Progenitor cell of endocrine pancreas (in vitro differentiated cells): Measurements from ENCODE around the gene PPM1H. TPM values are rescaled to one million over a fixed set of nuclear protein-coding genes. Genes with fewer than 3 reads are reported as not detected.
A peak's percentile ranks its signal among the peaks of the same experiment; 100 is the strongest.

Experiments
- DNase-seq: peaks from one replicate; pipeline ENCODE4 v3.0.0; 2021; ENCODE audit warnings: low spot score; ENCODE audit not compliant: unreplicated experiment
- H3K27ac Mint-ChIP-seq: 2 replicates; pipeline ENCODE4 v1.8.0; 2021; ENCODE audit warnings: mild to moderate bottlenecking, moderate library complexity, mixed read lengths
- H3K27me3 Mint-ChIP-seq: 2 replicates; pipeline ENCODE4 v1.8.0; 2021; ENCODE audit warnings: mixed read lengths
- H3K36me3 Mint-ChIP-seq: 2 replicates; pipeline ENCODE4 v1.8.0; 2022; ENCODE audit warnings: mixed read lengths; ENCODE audit not compliant: insufficient read depth
- H3K4me1 Mint-ChIP-seq: 2 replicates; pipeline ENCODE4 v1.8.0; 2021; ENCODE audit warnings: low read depth, mixed read lengths
- H3K4me3 Mint-ChIP-seq: 2 replicates; pipeline ENCODE4 v1.8.0; 2021; ENCODE audit warnings: low read depth, mild to moderate bottlenecking, moderate library complexity, mixed read lengths
- H3K9me3 Mint-ChIP-seq: 2 replicates; pipeline ENCODE4 v1.8.0; 2021; ENCODE audit warnings: low read depth, mixed read lengths
- total RNA-seq: library from RNA; stranded (reverse); gene quantifications from 2 replicates; pipeline ENCODE4 v1.2.1, GENCODE V29; 2021
- TF ChIP-seq, protein P1 (sequence below): fragments of 200-600 bp; sonication (generic); IDR thresholded peaks from one replicate; pipeline ENCODE4 v1.5.0; 2021; ENCODE audit warnings: antibody characterized with exemption, mild to moderate bottlenecking; ENCODE audit not compliant: unreplicated experiment

PPM1H gene
- total RNA-seq, 1 donor from 2014 or later = 25.4 TPM

DNA sequence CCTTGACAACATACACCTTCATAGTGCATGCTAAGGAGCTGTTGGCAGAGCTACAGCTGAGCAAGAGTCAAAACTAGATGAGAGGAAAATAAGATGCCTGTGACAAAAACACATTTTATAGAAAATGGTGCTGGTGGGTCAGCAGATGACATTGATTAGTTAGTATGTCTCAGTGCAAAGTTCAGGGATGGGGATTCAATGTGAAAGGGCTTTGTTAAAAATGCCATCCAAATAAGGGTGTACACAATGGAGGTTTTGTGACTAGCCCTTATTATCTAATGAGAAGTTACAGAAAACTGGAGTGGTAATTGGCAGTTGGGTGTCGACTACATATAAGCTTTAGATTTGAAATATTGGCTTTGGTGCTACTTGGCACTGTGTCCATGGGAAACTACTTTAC lies 299.3 kb downstream of the PPM1H start:
- no peaks in the 10 kb centered on the region for H3K36me3 Mint-ChIP-seq
- H3K9me3 Mint-ChIP-seq = no peaks in the 10 kb centered on the region
- TF ChIP-seq, protein P1, sequence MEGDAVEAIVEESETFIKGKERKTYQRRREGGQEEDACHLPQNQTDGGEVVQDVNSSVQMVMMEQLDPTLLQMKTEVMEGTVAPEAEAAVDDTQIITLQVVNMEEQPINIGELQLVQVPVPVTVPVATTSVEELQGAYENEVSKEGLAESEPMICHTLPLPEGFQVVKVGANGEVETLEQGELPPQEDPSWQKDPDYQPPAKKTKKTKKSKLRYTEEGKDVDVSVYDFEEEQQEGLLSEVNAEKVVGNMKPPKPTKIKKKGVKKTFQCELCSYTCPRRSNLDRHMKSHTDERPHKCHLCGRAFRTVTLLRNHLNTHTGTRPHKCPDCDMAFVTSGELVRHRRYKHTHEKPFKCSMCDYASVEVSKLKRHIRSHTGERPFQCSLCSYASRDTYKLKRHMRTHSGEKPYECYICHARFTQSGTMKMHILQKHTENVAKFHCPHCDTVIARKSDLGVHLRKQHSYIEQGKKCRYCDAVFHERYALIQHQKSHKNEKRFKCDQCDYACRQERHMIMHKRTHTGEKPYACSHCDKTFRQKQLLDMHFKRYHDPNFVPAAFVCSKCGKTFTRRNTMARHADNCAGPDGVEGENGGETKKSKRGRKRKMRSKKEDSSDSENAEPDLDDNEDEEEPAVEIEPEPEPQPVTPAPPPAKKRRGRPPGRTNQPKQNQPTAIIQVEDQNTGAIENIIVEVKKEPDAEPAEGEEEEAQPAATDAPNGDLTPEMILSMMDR = no peak
- no peak for DNase-seq
- peaks cover 14% of the 10 kb centered on the region for H3K4me1 Mint-ChIP-seq
- H3K27me3 Mint-ChIP-seq = peaks cover 17% of the 10 kb centered on the region
- H3K27ac Mint-ChIP-seq = no peak overlapping the region
- H3K4me3 Mint-ChIP-seq = no peak overlapping the region

DNA sequence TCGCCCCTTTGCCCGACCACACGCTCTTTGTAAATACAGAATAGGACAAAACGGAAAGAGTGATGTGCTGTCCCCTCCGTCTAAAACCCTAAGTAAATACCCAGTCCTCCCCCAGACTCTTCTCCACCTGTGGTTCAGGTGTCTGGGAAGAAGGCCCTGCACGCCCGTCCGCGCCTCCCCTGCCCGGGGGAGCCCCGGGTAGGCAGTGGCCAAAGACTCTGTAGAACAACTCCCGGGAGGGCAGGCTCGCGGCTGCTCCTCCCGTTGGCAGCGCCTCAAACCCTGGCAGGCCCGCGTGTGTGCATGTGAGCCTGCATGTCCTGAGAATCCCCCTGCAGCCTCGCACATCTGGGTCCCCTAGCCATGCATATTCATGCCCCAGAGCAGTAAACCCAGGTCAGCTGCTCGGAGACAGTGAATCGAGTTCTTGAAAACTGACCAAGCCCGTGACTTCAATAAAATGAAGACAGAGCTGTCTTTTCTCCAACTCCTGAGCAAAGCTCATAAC lies 302.5 kb downstream of the PPM1H start:
- Mint-ChIP-seq H3K9me3 (no peaks in the 10 kb centered on the region), H3K4me1 (peaks cover 14% of the 10 kb centered on the region), H3K27me3 (peaks cover 41% of the 10 kb centered on the region), H3K4me3 (peak overlapping the region; percentile 80), H3K27ac (no peak overlapping the region), H3K36me3 (no peaks in the 10 kb centered on the region)
- TF ChIP-seq, protein P1 = no peak
- DNase-seq = peak; percentile 14

- Mint-ChIP-seq H3K27me3 (peaks cover 41% of the 10 kb centered on the region), H3K36me3 (no peaks in the 10 kb centered on the region), H3K4me1 (peaks cover 14% of the 10 kb centered on the region), H3K27ac (peak overlapping the region; percentile 68), H3K9me3 (no peaks in the 10 kb centered on the region), H3K4me3 (peak overlapping the region; percentile 80)
- TF ChIP-seq, protein P1 = peak; percentile 45
- peak; percentile 37 for DNase-seq
Measured at GRCh38 chr12:62631471-62632410, 303.2 kb downstream of the PPM1H start.

DNA sequence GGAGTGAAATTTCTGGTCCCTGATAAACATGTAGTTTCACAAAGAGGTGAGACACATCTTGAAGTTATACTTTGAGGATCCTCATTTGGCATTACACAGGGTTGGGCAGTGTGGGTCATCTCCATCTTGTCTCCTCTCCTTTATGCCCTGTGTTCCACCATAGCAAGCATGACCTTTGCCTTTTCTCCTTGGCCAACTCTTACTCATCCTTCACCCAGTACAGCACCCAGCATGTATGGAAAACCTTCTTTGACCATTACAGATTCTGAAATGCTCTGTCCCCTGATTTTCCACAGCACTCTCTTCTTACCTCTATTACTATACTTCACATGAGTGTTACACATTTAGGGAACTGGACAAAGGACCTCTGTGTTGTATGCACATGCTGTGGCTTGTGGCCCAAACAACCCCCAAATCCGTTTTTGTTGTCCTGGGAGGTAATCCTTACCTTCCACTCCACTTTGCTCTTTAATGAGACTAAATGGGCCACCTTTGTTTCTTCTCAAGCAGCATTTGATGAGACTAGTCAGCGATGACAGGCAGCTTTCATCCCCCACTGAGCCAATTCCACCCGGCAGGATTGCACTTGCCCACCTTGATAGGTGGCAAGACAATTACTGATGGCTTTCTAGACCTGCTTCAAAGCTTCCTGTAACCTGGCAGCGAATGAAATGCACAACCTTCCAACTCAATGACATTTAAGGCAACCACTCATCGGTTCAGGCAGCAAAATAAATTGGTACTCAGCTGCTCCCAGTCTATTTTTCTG lies 304.8 kb downstream of the PPM1H start:
- Mint-ChIP-seq H3K27ac (no peak overlapping the region), H3K9me3 (no peaks in the 10 kb centered on the region), H3K4me1 (peaks cover 6% of the 10 kb centered on the region), H3K27me3 (peaks cover 46% of the 10 kb centered on the region), H3K4me3 (no peak overlapping the region), H3K36me3 (no peaks in the 10 kb centered on the region)
- TF ChIP-seq, protein P1 = no peak
- no peak for DNase-seq

DNA sequence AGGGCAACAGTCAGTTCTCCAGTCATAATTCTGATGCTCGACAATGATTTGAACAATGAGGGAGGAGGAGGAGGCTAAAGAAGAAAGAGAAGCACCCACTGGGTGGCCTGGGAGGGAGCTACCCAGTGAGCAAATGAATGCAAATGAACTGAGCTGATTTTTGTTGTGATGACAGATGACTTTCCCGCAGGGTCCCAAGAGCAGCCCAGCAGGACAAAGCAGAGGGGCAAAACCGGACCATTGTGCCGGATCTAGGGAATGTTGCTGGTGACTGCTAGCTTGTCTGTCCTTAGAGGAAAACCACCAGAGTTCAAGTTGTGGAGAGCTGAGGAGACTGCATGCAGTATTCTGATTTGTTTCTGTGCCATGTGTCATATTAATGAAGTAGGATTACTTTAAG lies 305.5 kb downstream of the PPM1H start:
- no peak for DNase-seq
- no peak overlapping the region for H3K4me3 Mint-ChIP-seq
- peaks cover 6% of the 10 kb centered on the region for H3K4me1 Mint-ChIP-seq
- peaks cover 49% of the 10 kb centered on the region for H3K27me3 Mint-ChIP-seq
- TF ChIP-seq, protein P1 = no peak
- no peak overlapping the region for H3K27ac Mint-ChIP-seq
- no peaks in the 10 kb centered on the region for H3K9me3 Mint-ChIP-seq
- H3K36me3 Mint-ChIP-seq = no peaks in the 10 kb centered on the region
